ENCODE data around the gene TTBK1.

TTBK1 gene

GRCh38 chr6:43308101-43308989 is 65.1 kb downstream of the TTBK1 start, which contains the start of gene CRIP3:
CRIP3 (minus strand) TSS chr6:43308826; CDS start chr6:43308792, 34 bp downstream.
- DNase-seq: peak; percentile 56

GRCh38 chr6:43308990-43309477 is 65.8 kb downstream of the TTBK1 start:
- DNase-seq: no peak

GRCh38 chr6:43310134-43310533 is 66.9 kb downstream of the TTBK1 start:
- DNase-seq: no peak

GRCh38 chr6:43310624-43311023 is 67.3 kb downstream of the TTBK1 start:
- DNase-seq: no peak

- no peak for DNase-seq
Observed at GRCh38 chr6:43311666-43312065, 68.4 kb downstream of the TTBK1 start.

GRCh38 chr6:43313813-43314212 is 70.5 kb downstream of the TTBK1 start:
- no peak for DNase-seq

- DNase-seq: no peak
Observed at GRCh38 chr6:43318011-43318410, 74.7 kb downstream of the TTBK1 start.

- DNase-seq: no peak
Observed at GRCh38 chr6:43325876-43326275, 82.6 kb downstream of the TTBK1 start.

GRCh38 chr6:43328528-43328927 is 85.2 kb downstream of the TTBK1 start:
- no peak for DNase-seq

GRCh38 chr6:43331470-43331869 is 88.2 kb downstream of the TTBK1 start:
- no peak for DNase-seq

- no peak for DNase-seq
Observed at GRCh38 chr6:43331891-43332290, 88.6 kb downstream of the TTBK1 start.

GRCh38 chr6:43334466-43335095 is 91.3 kb downstream of the TTBK1 start:
- no peak for DNase-seq

GRCh38 chr6:43335469-43335868 is 92.2 kb downstream of the TTBK1 start:
- DNase-seq: no peak

- DNase-seq: no peak
Observed at GRCh38 chr6:43336382-43336781, 93.1 kb downstream of the TTBK1 start.

Measured in femur (tissue), 1 donor.